ENCODE measurements around the gene STARD5. TPM values are rescaled to one million over a fixed set of nuclear protein-coding genes. Genes with fewer than 3 reads are reported as not detected.

Gene STARD5
- total RNA-seq, 1 donor from 2014 or later: 8.5 TPM

- Mint-ChIP-seq H3K27ac (no peak overlapping the region), H3K4me3 (no peak overlapping the region), H3K4me1 (no peaks in the 10 kb centered on the region), H3K36me3 (no peaks in the 10 kb centered on the region), H3K27me3 (ENCODE audit: insufficient read depth, low read depth) (peaks cover 7% of the 10 kb centered on the region), H3K9me3 (no peaks in the 10 kb centered on the region)
- H3K9me3 ChIP-seq (ENCODE audit: low read depth): no peaks in the 10 kb centered on the region
- H3K4me1 ChIP-seq: no peaks in the 10 kb centered on the region
- no peaks in the 10 kb centered on the region for H3K79me2 ChIP-seq (ENCODE audit: low read depth)
- TF ChIP-seq CTCF (IDR thresholded peaks at IDR 0.05) (no peak), EZH2 (IDR thresholded peaks at IDR 0.05) (no peak), EZH2phosphoT487 (IDR thresholded peaks at IDR 0.05) (no peak)
- no peak overlapping the region for H3K9ac ChIP-seq
- H4K20me1 ChIP-seq (ENCODE audit: low read depth): no peaks in the 10 kb centered on the region
- H3K4me3 ChIP-seq: no peak overlapping the region
- no peaks in the 10 kb centered on the region for H3F3A ChIP-seq (ENCODE audit: low read depth)
- H2AFZ ChIP-seq (replicated peaks): no peak overlapping the region
- no peak overlapping the region for H3K27ac ChIP-seq
- H3K36me3 ChIP-seq: no peaks in the 10 kb centered on the region
- DNase-seq (ENCODE audit: low spot score): no peak
- H3K4me2 ChIP-seq: no peak overlapping the region
- H3K27me3 ChIP-seq: no peaks in the 10 kb centered on the region
Observed at GRCh38 chr15:81284256-81285031, 39.5 kb downstream of the STARD5 start.

GRCh38 chr15:81282911-81283310, 41.0 kb downstream of the STARD5 start:
- DNase-seq (ENCODE audit: low spot score): no peak
- Histone ChIP-seq H2AFZ (replicated peaks) (no peak overlapping the region), H3F3A (ENCODE audit: low read depth) (no peaks in the 10 kb centered on the region), H3K9ac (no peak overlapping the region), H3K36me3 (no peaks in the 10 kb centered on the region), H3K4me3 (no peak overlapping the region), H3K4me2 (no peak overlapping the region), H3K9me3 (ENCODE audit: low read depth) (no peaks in the 10 kb centered on the region), H3K79me2 (ENCODE audit: low read depth) (no peaks in the 10 kb centered on the region), H4K20me1 (ENCODE audit: low read depth) (no peaks in the 10 kb centered on the region), H3K4me1 (no peaks in the 10 kb centered on the region), H3K27me3 (no peaks in the 10 kb centered on the region), H3K27ac (no peak overlapping the region)
- Mint-ChIP-seq H3K4me3 (no peak overlapping the region), H3K36me3 (no peaks in the 10 kb centered on the region), H3K9me3 (peaks cover 2% of the 10 kb centered on the region), H3K27ac (no peak overlapping the region), H3K27me3 (ENCODE audit: insufficient read depth, low read depth) (peaks cover 7% of the 10 kb centered on the region), H3K4me1 (no peaks in the 10 kb centered on the region)
- no peak for TF ChIP-seq CTCF (IDR thresholded peaks at IDR 0.05)
- TF ChIP-seq EZH2phosphoT487 (IDR thresholded peaks at IDR 0.05): no peak
- no peak for TF ChIP-seq EZH2 (IDR thresholded peaks at IDR 0.05)

- no peak overlapping the region for H3K4me3 Mint-ChIP-seq
- H2AFZ ChIP-seq (replicated peaks): no peak overlapping the region
- peaks cover 8% of the 10 kb centered on the region for H3K27me3 Mint-ChIP-seq (ENCODE audit: insufficient read depth, low read depth)
- DNase-seq (ENCODE audit: low spot score): no peak
- H3K36me3 ChIP-seq: no peaks in the 10 kb centered on the region
- H3K9me3 ChIP-seq (ENCODE audit: low read depth): no peaks in the 10 kb centered on the region
- no peak overlapping the region for H3K9ac ChIP-seq
- H3K4me1 Mint-ChIP-seq: no peaks in the 10 kb centered on the region
- TF ChIP-seq EZH2phosphoT487 (IDR thresholded peaks at IDR 0.05) (no peak), CTCF (IDR thresholded peaks at IDR 0.05) (no peak), EZH2 (IDR thresholded peaks at IDR 0.05) (no peak)
- no peaks in the 10 kb centered on the region for H3K36me3 Mint-ChIP-seq
- peaks cover 4% of the 10 kb centered on the region for H3K9me3 Mint-ChIP-seq
- no peaks in the 10 kb centered on the region for H4K20me1 ChIP-seq (ENCODE audit: low read depth)
- H3K27me3 ChIP-seq: no peaks in the 10 kb centered on the region
- no peaks in the 10 kb centered on the region for H3K4me1 ChIP-seq
- no peak overlapping the region for H3K27ac ChIP-seq
- no peak overlapping the region for H3K27ac Mint-ChIP-seq
- H3K79me2 ChIP-seq (ENCODE audit: low read depth): no peaks in the 10 kb centered on the region
- no peak overlapping the region for H3K4me2 ChIP-seq
- H3F3A ChIP-seq (ENCODE audit: low read depth): no peaks in the 10 kb centered on the region
- H3K4me3 ChIP-seq: no peak overlapping the region
Observed at GRCh38 chr15:81282606-81282895, 41.4 kb downstream of the STARD5 start.
